UCSD-AML1 (cell line): ENCODE results near the gene RTRAF.

Experiments used
- DNase-seq: peaks from one replicate; lab custom pipeline; 2025; ENCODE audit not compliant: unreplicated experiment; lab: John Stamatoyannopoulos, UW

The RTRAF gene

DNA sequence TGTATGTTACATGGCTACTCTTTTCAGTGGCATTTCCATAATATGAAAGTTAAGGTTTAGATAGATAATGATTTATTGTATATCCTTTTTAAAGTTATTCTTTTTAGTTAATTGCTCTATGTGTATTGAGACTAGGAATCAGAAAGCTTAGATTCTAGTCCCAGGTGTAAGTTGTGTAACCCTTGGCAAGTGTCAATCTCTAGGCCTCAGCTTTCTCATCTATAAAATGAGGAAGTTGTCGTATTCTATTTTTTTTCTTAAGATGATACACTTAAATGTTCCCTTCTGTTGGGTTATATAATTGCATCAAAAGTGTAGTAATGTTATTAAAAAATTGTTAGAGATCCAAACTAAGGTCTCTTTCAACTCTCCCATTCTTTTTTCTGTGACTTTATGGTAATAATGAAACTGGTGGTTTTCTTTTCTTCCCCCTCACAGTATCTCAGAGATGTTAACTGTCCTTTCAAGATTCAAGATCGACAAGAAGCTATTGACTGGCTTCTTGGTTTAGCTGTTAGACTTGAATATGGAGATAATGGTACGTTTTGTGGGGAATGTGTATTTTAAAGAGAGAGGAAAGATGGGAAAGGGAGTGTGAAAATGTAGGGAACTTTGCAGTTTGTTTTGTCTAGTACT, 4.1 kb downstream of the RTRAF start:
- DNase-seq = no peak

DNA sequence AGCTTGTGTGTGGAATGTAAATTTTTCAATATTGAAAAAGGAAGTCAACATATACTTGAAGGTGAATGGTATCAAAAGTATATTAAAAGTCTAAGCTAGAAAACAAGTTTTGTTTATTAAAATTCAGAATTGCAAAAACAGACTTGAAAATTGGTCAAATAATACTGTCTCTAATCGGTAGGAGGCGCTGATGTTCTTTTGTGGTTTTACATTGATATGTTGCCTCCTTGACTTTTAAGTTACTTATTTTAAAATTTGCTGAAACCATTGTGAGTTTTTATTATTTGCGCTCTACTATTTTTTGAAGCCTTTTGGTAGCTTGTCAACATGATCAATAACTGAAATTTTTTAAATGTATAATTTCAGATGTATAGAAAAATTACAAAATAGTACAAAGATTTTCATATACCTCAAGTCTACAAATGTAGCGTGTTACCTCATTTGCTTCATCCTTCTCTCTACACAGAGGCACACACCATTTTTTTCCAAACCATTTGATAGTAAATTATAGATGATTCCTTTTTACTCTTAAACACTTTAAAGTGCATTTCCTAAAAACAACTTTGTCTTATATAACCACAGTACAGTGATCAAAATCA, 6.9 kb downstream of the RTRAF start:
- DNase-seq = no peak

DNA sequence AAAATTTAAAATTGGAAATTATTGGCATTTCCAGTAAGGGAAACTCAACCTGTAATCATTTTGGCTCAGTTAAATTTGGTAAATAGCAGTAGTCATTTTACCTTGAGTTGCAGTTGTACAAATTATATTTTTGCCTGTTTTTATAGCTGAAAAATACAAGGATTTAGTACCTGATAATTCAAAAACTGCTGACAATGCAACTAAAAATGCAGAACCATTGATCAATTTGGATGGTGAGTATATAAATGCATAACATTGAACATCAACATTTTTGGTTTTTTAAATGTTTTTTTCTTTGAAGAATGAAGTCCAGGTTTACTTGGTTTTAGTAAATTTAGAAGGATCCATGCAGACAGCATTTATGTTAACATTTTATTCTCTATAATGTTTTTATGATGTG, 9.0 kb downstream of the RTRAF start:
- no peak for DNase-seq

DNA sequence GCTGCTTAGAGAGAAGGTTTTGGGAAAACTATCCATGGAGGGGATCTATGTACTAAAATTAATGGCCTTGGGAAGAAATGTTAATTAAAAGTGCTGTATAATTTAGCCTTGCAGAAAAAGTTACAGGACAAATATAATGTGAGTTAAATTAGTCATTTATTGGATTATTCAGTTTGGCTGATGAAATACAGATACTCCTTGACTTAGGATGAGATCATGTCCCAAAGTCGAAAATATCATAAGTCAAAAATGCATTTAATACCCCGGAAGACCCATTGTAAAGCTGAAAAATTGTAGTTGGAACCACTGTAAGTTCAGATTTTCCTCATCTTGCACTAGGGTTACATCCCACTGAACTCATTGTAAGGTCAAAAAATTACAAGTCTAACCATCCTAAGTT, 9.7 kb downstream of the RTRAF start:
- no peak for DNase-seq

DNA sequence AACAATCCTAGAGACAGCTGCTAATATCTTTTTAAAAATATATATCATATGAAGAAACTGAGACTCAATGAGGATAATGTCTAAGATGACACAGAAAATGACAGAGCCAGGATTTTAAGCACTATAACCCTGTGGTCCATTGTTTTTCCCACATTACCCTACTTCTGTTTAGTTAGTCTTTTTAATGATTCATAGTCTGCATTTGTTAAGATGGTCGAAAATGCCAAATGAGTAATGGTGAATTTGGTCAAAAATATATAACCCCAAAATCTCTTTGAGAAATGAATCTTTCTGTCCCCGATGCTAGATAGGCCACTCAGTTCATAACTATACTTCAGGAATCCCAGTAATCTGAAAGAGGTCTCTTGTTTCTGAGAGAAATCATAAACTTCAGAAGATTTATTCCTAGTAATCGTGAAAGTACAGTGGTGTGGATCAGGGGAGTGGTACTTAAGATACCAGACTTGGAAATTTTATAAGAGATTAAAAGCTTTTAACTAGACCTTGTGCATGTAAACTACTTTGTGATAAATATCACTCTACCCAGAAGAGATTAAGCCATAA, 10.8 kb downstream of the RTRAF start:
- no peak for DNase-seq

DNA sequence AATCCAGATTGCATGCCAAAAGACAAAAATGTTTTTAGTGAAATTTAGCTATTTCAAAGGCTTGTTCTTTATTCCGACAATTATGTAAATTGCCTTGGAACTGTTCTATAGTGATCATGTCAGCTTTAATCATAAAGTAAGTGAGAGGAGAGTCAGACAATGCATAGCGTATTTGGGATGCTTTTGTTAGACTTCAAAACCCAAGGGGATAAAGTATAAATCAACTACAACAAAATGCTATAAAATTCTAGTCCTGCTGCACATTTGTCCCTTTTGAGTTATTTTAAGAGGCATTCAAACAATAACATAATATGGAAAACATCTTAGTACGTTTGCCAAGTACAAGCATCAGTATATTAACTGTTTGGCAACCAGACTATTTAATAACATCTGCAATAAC, 11.3 kb downstream of the RTRAF start:
- no peak for DNase-seq

DNA sequence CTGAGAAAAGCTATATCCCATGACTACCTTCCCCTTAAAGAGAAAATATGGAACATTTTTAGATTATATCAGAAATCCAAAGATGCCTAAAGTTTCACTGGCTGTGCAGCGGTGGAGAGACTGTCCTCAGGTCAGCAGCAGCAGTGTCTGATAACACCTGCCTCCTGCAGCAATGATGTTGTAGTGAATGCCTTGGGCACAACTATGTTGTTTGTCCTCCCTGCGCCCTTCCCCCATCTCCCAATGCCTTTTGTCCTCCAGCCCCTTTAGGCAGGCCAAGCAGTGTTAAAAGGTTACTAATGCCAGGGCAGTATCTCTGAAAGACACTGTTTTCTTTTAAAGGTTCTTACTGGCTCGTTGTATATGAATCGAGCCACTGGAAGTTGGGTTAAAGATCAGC, 13.2 kb downstream of the RTRAF start:
- DNase-seq = no peak

DNA sequence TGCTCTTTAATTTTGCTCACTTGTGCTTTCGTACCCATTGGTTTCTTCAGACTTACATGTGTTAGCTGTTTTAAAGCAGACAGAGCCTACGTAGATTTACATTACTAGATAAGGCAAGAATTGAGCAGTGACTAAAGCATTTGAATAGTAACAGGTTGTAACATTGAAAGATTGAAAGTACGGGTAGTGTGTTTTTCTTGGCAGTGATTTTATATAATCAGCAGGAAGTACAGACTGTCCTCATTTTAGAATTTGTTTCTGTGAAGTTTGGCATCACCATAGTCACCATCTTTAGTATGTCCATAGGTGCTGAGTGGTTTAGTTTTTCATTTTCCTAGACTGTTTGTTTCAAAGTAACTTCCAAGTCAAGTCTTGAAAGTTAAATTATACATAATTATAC, 14.0 kb downstream of the RTRAF start:
- DNase-seq = no peak

DNA sequence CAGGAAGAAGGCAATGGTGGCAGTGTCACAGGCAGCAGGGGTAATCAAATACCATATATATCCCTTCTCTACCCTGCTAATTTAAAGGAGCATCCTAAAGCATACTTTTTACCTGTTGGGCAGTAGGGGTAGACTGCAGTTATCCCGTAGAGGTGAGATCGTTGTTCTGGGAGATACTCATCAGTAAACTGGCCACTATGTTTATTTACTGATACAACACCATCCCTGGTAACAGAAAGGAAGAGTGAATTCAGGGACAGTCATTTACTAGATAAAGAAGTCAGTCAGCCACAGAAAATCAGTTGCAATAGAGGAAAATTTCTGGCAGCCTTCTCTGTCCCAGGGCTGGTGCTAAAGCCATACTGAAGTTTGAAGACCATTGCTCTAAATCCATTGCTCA, 16.3 kb downstream of the RTRAF start:
- no peak for DNase-seq

DNA sequence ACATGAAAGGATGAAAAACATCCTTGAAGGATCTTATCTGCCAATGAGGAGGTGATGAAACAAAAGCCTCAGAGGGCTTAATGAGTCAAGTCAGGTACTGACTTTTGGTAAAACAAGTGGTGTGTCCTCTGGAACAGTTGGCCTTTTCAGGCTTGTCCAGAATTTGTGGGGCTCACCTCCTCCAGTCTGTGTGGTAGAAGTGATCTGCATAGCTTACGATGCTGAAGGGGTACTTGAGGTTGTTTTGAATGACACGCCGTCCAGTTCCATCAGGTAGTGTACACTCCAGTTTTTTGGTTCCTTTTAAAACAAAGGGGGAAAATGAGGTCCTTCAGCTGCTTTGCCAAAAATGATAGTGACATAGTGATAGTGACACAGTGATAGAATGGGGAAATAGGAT, 17.0 kb downstream of the RTRAF start:
- no peak for DNase-seq

DNA sequence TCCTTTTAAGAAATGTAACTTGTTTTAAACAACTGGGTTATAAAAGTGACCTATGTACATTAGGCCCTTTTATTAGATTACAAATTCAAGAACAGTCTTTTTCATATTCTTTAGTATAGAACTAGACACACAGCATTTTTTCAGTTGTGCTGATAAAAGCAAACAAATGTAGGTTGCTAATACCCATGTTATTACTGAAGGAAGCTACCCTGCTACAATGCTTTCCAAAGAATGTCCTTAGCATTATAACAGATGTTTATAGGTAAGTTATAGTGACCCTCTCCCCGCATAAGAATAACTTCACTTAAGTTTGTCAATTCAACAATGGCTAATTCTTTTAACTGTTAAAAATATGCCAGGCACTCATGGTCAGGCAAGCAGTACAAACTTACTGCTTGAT, 17.9 kb downstream of the RTRAF start:
- no peak for DNase-seq

DNA sequence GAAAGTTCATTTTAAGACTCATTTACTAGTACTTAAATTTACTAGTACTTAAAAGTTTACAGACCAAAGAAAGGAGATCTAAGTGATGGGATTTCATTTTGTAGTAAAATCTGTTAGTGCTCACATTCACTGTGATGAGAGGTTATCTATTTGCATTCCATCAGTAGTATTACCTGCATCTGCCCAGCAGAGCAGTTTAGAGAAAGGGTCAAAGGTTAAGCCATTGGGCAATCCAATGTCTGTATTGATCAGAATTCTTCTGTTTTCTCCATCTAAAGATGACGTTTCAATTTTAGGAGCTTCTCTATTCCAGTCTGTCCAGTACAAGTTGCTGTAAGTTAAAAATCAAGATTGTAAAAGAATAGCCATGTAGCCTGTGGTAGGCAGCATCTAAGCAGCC, 18.3 kb downstream of the RTRAF start:
- DNase-seq = no peak

DNA sequence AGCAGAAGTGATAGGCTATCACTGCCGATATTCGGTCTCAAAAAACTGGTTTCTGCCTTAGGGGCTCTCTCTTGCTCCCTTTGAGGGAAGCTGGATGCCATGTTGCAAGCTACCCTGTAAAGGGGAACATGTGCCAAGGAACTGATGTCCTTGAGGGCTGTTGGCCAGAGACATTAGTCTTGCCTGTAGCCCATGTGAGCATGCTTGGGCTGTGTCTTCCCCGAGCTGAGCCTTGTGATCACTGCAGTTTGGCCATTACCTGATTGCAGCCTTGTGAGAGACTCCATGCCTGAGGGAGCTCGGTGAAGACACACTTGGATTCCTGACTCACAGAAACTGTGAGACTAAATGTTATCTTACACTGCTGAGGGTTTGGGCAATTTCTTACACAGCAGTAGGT, 18.8 kb downstream of the RTRAF start:
- DNase-seq = no peak

DNA sequence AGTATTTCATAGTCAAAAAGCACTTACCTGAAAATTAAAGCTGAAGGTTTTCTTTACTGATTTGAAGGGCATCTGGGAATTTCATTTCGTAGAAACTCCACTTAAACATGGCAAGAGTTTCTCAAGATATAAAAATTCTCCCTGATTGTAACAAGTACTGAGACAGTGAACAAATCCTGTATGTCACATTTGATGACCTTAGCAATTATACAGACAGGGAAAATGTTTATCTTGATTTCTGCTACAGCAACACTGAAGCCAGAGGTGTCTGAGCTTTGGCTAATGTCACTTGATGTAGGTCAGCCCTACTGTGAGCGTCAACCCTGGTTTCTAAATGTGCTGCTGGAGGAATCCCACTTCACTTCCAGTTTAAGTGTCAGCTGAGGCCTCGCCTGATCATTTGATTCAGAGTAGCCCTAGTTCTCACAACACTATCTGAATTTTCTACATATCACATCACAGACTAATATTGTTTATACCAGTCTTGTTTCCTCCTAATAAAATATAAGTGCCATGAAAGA, 20.9 kb downstream of the RTRAF start:
- no peak for DNase-seq

DNA sequence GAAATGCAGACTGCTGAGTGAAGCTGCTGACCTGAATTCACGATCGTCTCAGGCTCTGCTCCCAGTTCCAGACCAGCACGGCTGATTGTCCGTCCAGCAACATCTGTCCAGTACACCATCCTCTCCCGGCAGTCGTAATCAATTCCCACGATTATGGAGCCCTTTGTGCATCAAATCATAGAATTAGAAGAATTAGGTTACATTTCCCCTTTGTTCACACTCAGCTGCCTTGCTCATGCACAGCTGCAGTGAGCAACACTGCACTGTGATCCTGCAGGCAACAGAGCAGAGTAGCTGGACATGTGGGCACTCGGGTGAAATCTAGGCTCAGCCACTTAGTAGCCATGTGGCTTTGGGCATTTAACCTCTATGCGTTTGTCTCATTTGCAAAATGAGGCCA, 22.2 kb downstream of the RTRAF start:
- no peak for DNase-seq

DNA sequence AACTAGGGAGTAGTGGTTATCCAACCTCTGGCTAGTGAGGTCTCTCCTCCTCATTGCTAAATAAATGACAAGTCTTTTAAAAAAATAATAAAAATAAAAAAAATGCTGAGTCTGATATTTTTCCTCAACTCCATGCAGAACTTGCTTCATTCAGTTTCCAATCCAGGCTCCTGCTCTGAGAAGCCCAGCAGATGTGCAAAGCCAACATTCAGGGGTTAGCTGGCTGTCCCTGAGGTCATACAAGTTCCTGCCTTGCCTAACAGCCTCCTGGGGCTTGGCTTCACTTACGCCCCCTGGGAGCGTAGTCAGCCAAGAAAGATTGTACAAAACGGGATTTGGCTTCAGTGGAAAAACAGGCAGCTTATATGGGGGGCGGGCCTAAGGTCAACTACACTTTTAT, 23.3 kb downstream of the RTRAF start:
- DNase-seq = no peak

DNA sequence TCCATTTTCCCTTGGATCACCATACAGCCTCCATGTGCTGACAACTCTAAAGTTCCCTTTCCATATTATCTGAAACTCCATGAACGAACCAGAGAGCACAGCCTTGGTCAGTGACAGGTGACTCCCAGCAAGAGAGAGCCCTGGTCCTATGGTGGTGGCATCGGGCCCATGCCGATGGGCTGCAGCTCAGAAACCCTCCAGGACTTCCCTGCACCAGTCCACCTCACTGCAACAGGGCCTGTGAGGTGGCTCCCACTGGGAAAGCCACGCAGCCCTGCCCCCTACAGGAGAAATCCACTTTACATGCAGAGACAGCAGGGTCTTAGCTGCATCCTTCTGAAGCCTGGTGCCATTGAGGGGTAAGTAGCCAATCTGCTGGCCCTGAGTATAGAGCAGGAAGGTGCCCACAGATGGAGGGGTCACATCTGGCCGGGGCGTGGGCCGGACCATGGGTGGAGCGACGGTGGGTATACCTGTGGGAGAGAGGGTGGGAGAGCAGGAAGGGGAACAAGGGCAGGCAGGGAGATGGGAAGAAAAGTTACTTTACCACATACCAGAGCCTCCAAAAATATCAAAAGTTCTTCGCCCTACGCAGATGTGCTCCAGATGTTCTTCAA, 24.7 kb downstream of the RTRAF start:
- no peak for DNase-seq

DNA sequence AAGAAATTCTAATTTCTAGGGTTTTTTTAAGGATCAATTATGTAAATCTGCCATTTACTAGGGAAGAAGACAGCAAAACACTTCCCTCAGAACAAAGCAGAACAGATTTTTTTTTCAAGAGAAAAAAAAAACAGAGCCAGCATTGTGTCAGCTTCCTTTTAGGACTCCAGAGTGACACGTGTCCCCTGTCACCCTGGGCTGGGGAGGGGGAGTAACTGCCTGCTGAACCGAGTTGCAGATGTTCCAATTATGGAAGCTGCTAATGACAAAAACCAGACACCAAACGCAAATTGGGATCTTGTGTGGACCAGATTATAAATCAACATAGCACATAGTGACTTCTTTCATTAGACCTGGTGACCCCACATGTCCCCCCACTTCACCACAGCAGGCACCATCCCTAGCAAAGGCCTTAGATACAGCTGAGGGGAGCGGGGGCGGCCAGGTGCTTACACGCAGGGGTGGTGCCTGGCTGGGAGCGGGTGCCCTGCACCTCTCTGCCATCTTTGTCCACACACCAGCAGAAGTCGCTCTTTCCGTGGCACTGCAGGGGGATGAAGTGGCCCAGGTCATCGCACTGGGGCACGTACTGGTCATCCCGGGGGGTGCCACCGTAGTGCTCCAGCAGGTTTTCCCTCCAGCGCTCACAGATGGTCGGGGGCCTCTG, 25.4 kb downstream of the RTRAF start:
- no peak for DNase-seq

DNA sequence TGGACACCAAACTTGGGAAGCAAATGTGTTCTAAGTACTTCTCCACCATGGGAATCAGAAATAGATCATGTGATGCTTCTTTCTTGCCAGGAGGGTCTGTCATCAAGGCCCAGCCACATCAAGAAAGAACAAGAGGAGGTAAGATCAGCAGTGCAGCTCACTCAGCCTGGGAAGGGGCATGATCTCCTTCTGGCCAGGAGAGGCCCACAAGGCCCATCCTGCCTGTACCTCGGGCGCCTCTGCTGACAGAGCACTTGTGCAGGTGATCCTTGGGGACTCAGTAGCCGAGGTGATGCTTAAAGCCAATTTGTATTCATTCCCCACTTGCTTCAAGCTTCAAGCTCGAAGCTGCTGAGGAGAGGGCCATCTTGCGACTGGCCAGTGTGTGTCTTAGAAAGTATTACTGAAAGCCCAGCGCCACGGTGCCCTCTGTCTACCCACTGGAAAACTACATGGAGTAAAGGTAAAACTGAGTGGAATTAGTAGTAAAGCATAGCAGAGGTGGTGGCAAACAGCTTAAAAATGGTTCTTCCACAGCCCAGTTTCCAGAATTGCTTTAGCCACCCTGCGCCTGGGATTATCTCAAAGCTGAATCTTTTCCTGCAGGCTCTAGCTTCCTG, 26.2 kb downstream of the RTRAF start:
- peak; percentile 38 for DNase-seq

DNA sequence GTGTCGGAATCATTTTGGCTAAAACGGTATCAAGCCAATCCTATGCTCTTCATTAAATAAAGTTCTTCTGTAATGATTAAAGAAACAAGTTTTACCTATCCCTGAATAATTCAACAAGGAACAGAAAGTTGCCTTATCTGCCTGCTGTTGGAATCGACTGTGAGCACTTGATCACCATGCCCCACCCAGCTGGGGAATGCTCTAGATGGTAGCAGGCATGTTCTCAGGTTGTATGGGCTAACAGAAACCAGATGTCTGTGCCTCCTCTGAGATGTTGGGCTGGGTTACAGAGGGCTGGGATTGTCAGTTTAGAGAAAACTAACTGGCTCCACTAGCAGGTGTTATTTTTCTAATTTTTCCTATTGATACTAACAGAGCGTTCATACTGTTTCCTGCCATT, 28.9 kb downstream of the RTRAF start:
- no peak for DNase-seq

DNA sequence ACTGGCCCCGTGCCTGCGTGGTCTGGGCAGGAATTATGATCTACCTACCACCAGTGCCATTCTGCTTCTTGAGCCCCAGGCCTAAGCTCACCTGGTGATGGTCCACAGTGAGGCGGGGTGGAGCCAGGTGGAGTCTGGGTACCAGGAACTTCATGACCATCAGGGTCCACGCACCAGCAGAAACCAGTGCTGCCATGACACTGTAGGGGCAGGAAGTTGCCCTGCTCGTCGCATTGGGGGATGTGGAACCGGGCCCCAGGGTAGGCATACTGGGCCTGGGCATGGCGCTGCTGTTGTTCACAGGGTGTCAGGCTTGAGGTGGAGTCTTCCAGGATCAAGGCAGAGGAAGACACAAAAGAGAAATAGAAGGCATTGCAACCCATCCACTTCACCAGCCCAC, 29.6 kb downstream of the RTRAF start:
- DNase-seq = no peak
